ENCODE results near the gene TULP1.

Gene TULP1

GRCh38 chr6:35496036-35496840, 16.5 kb downstream of the TULP1 start:
- no peak for DNase-seq

DNA sequence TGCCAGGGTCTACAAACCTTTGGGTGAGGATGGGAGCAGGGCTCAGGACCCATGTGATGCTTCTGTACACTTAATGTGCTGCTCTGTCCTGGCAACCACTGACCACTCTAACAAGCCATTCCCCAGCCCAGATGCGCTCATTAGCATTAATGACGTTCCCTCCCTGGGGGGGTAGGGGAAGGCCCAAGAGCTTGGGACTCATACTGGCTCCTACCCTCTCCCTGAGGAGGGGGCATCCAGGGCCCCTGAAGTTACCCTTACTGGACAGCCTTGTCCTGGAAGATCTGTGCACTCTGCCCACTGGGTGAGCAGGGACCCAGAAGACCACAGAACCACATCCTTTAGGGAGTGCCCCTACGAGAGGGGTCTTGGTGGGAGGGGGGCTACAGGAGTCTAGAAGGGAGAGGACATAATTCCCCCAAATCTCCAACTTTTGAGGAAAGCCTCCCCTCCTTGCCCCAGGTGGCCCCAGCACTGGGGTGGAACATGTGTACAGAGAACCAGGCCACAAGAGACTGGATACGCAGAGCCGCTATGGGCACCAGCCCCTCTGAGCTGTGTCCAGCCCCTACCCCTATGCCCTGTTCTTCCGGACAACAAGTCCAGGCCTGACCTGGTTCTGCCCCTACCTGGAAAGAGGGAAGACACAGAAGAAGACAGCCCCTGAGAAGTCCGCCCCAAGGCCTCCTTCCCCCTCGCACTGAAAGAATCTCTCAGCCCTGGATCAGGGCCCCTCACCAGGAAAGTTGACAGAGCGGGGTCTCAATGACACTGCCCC, 17.2 kb downstream of the TULP1 start:
- no peak for DNase-seq

GRCh38 chr6:35494161-35494563, 18.5 kb downstream of the TULP1 start:
- no peak for DNase-seq

GRCh38 chr6:35493307-35493983, 19.3 kb downstream of the TULP1 start:
- DNase-seq = no peak

- no peak for DNase-seq
Observed at GRCh38 chr6:35492974-35493284, 19.8 kb downstream of the TULP1 start.

DNA sequence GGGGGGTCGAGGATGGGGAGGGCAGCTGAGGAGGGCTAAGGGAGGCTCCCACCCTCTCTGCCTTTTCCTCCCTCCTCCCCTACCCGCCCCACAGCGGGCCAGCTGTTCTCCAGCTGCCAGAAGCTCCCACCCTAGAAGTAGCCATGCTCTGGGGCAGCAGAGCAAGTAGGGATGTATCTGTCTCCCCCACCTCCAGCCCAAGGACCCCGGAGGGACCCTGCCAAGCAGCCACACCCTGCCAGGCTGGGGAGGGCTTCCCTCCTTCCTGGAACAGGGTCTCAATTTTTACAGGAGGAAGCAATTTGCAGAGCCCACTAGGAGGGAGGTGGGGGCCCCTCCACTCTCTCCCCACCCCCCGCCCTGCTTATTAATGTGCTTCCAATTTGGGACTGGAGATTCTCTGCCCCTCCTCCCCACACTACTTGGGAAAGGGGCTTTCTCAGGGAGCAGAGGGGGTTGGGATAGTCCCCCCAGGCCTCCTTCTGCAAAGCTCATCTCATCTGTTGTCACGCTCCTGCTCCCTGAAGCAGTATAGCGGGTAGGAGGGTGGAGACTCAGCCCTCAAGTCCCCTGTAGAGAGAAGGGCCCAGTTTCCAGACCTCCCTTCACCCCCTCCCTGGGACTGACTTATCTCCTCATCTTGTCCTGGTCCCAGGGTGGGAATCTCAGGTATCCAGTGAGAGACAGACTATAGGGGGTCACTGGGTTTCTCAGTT, 20.3 kb downstream of the TULP1 start:
- no peak for DNase-seq

GRCh38 chr6:35491558-35492257, 21.0 kb downstream of the TULP1 start:
- DNase-seq = no peak

GRCh38 chr6:35490821-35491557, 21.7 kb downstream of the TULP1 start:
- no peak for DNase-seq

DNA sequence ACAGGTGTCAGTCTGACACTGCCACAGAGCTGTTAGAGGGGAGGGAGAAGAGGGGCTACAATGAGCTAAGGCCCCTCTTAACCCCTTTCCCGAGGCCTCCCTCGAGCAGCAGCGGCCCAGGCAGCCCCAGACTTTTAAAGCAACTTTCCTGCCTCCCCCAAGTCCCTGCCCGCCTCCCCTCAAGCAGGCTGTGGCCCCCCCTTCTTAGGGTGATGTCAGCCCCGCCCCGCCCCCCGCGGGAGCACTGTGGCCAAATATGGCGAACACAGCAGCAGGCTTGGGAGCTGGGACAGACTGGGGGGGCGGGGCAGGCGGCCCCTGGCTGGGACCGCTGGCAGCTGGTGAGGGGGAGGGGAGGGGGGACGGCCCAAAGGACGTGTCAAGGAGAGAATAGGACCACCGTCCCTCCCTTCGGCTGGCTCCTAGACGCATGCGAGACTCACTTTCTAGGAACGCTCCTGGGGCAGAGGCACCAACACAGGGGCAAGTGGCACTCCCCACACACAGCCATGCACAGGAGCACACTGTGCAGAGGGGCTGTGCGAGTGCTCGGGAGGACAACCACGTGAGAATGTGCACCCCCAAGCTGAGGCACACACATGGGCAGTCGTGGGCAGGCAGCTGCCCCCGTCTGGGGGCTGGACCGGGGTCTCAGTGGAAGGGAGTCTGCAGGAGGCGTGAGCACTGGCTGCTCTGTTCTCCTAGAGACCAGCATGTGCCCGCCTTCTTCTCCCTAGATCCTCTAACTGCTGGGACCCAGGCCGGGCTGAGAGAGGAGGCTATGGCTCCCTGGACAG, 22.5 kb downstream of the TULP1 start:
- no peak for DNase-seq

DNA sequence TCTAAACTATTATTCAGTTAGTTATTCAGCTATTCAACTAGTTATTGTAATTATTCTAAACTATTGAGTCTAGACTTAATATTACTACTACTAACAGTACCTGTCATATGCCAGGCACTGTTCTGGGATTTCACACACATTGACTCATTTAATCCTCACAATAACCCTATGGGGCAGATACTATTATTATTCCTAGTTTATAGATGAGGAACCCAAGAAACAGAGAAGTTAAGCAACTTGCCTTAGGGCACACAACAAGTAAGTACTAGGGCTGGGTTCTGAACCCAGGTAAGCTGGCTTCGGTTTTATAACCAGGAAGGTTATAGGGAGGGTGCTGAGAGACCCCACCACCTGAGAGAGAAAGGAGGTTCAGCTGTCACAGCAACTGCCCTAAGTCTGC, 23.6 kb downstream of the TULP1 start:
- no peak for DNase-seq

DNA sequence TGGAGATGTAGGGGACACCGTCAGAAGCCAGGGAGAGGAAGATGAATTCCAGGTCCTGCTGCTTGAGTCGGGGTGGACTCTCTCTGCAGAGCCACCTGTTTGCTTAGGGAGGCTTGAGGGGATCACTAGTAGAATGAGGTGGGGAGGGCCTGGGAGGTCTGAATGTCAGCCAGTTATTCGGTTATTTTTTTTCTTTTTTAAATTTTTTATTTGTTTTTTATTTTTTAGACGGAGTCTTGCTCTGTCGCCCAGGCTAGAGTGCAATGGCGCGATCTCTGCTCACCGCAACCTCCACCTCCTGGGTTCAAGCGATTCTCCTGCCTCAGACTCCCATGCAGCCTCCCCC, 24.2 kb downstream of the TULP1 start:
- no peak for DNase-seq

DNA sequence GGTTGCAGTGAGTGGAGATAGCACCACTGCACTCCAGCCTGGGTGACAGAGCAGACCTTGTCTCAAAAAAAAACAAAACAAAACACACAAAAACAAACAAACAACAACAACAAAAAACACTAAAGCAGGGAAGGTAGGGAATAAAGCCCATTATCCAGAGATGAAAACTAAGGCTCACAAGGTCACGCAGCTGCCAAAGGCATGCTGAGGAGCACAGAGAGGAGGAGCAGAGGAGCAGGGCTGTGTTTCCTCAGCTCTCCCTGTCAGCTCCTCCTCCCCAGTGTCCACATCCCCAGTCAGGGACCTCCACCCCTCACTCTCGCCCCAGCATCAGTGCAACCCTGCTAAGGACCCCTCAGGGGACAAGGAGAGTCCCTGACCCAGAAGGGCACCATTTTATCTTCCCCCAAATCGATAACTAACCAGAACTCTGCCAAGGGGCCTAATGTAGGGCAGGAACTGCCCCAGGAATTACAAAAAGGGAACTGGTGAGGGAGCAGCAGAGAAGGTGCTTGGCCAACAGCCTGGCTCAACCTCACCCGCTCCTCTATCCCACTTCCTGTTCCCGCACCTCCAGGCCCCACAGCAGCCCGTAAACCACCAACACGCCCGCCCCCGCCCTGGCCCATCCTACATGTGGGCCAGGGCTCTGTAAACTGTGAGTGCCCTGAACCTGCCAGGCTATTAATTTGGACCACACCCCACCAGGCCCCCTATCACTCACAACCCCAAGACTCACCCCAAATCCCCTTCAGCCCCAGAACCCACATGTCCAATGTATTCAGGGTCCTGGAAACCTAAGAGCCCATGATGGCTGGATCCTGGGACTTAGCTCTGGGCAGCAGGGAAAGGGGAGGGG, 24.8 kb downstream of the TULP1 start:
- no peak for DNase-seq

DNA sequence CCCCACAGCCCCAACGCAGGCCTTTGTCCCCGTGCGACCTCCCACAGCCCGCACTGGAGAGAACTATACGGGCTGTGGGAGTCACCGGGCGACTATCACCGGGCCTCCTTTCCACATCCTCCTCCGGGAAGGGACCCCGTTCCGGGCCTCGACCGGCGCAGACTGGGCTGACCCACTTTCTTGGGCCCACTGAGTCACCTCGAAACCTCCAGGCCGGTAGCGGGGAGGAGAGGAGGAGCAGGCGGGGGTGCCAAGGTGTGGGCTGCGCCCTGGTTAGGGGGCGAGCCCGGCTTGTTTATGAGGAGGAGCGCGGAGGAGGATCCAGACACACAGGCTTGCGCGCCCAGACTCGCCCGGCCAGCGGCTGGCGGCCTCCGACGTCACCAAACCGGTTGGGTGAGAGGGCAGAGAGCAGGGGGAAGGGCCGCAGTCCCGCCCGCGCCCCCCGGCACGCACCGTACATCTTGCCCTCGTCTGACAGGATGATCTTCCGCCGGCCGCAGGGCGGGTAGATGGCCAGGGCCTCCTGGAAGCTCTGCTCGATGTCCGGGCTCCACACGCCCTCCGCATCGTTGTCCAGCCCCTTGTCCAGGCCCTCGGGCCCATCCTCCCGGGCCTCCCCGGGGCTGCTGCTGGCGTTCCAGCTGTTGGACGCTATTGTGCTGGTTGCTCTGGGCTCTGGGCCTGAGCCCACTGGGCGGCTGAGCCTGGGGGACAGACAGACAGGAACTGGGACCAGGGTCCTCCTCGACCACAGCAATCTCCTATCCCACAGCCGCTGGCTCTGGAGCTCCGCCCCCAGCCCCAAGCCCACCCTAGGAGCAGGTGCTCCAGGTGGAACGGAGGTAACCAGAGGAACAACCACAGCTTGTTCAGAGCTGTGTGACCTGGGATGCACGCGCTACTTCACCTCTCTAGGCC, 26.4 kb downstream of the TULP1 start:
- no peak for DNase-seq

GRCh38 chr6:35485402-35485877, 27.3 kb downstream of the TULP1 start:
- DNase-seq = no peak

DNA sequence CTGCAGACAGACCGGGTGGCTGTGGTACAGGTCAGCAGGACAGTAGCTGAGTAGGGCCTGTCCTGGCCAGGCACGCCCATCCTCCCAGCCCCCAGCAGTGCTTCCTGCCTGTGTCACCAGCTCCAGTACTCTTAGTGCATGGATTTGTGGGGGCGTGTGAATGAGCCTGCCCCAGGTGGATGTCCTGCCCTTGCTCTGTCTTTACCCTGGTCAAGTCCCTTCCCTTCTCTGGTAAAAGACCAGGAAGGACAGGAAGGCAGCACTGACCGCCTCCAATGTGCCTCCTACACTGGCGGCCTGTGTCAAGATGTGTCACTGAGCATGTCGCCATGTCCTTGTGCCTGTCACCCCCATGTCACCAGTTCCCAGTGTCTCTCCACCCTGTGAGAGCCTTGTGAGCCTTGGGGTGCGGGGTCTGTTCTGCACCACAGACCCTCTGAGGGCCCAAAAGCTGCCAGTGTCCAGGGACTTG, 27.7 kb downstream of the TULP1 start:
- DNase-seq = no peak

GRCh38 chr6:35483893-35484645, 28.6 kb downstream of the TULP1 start:
- DNase-seq = no peak

DNA sequence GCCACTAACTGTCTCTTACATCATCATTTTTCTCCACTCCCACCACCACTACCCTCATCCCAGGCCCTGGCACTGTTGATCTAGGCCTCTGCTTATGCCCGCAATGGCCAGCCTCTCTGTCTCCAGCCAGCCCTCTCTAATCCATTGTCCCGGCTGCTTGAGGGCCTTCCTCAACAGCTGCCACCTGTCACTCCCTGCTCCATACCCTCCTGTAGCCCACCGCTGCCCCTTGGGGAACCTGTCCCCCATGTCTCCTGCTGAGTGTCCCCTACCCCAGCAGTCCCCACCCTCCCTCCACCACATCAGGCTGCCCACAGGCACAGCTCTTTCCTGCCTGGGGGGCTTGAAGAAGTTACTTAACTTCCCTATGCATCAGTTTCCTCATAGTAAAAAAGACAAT, 29.2 kb downstream of the TULP1 start:
- no peak for DNase-seq

GRCh38 chr6:35483062-35483461, 29.6 kb downstream of the TULP1 start:
- no peak for DNase-seq
